HG03095 (cell line): ENCODE data around the gene MRRF.
A peak's percentile ranks its signal among the peaks of the same experiment; 100 is the strongest.
"Not testable (repeated sequence)": the region's sequence is repeated elsewhere in the genome, so short reads cannot be mapped to it uniquely, and the experiment has no call there.

Experiments used
- ATAC-seq: cut with Tn5 transposase; IDR thresholded peaks from one replicate; pipeline ENCODE4 v1.9.1; 2021; ENCODE audit warnings: moderate library complexity; ENCODE audit not compliant: unreplicated experiment

The MRRF gene

DNA sequence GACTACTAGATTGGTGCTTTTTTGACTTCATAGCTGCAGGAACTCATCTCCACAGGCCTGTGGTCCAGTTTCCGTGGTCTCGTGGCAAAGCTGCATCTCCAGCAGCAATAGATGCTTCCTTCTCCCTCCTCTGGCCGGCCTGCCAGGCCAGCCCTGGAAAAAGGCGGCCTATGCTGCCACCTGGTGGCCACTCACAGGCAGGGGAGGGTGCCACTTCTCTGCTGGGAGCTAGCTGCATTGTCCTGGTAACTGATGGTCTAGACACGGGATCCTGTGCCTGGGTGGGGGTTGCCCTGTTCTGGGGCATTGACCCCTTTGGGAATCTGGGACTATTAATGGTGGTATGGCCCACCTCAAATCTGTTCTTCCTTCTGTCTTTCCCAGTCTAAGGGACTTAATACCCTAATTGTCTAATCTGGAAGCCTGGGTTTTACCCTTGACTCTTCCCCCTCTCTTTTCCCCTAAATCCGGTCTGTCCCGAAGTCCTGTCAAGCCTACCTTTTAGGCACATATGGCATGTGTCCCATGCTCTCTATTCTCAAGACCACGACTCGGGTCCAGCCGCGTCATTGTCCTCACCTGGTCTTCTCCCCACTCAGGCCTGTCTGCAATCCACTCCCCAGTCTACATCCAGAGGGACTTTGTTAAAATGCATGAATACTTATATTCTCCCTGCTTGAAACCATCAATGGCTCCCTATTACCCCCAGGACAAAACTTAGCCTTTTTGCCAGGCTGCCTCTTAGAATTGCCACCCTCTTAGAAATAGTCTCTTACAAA, 86.1 kb downstream of the MRRF start:
- peak; percentile 78 for ATAC-seq

DNA sequence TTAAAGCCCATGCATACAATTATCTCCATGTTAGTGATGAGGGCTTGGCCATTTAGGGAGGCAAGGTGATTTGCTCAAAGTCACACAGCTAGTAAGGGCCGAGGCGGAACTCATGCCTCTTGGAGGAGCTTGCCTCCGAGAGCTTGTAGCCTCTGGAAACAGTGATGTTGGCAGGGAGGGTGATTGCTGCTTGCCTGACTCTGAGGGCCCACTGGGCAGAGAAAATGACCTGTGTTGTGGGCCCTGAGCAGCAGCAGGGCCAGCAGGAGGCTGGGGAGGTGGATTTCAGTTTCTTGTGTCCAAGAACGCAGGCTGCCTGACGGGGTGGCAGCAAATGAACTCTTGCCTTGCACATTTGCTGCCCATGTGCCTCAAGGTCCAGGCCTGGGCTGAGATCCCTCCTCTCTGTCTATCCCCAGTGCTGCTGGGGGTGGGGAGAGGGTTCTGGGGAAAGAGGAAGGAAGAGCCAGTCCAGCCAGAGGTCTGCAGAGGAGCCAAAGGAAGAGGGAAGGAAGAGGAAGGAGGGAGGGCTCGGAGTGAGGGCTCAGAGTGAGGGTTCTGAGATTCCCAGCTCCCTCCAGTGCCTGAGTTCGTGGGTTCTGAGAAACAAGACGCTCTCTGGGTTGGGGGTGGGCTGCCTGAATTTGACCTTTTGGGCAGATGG, 90.0 kb downstream of the MRRF start:
- no peak for ATAC-seq

DNA sequence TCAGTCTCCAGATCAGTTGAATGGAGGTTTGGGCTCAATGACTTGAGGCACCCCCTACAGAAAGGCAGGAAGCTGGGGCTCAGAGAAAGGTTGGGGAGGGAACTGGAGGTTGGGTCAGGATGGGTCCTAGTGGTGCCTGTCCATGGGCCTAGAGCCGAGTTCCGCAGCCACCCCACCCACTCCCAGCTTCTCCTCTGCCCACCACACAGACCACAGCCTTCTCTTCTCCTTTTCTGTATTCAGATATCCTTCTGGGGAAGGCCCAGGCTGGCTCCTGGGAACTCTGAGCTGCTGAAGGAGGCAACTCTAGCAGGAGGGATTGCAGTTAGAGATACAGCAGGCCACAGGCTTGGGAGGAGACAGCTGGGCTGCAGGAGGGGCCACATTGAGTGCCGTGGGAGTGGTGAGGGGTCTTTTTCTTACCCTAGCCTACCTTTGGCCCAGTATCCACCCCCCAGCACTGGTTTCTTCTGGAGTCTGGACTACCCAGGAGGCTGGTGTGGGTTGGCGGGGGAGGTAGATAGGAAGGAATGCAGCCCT, 90.7 kb downstream of the MRRF start:
- no peak for ATAC-seq

DNA sequence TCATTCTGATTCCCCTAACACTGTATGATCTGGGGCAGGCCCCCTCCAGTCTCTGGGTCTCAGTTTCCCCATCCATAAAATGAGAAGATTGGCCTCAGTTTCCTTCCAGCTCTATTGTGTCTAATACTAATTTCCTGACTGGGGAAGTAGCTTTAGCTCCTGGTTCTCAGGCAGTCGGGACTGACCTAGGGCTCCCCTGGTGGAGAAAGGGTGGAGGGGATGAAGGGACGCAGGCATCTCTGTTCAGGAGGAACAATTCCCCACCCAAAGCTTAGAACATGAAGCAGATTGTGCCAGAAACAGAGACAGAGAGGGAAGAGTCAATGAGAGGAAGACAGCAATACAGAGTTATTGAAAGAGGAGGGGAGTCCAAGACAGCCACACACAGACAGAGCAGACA, 91.9 kb downstream of the MRRF start:
- ATAC-seq: no peak

DNA sequence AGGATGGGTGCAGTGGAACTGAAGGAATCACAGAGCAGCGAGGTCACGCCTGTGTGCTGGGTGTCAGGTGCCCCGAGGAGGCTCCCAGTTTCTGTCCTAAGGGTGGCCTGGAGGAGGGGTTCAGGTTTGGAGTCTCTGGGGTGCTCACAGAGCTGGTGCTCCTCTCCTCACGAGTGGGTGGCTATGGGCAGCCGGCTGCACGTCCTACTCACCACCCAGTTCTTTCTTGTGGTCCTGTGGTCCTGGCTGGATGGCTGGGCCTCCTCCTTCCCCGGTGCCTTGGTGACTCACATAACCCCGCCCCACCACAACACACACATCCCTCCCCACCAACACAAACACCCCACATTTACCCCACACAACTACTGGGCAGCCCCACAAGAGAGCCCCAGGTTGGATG, 96.2 kb downstream of the MRRF start:
- ATAC-seq: no peak

GRCh38 chr9:122363131-122363530, 98.4 kb downstream of the MRRF start:
- not testable (repeated sequence) for ATAC-seq

- ATAC-seq: no peak
Observed at GRCh38 chr9:122364117-122364782, 99.6 kb downstream of the MRRF start.

DNA sequence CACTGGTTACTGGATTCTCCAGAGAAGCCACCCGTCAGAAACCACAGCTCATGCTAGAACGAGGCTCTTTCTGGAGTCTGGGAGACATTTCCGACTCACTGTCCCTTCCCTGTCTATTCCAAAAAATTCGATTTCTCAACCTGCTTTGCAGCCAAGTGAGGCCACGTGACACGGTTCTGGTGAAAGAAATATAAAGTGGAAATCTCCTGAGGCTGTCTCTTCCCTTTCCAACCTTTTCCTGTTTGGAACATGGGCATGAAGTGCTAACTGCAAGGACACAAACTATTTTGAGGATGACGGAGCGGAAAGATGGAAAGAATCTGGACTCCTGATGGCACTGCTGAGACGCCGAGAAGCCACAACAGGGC, 100.1 kb downstream of the MRRF start:
- no peak for ATAC-seq

GRCh38 chr9:122366074-122366660, 101.5 kb downstream of the MRRF start:
- no peak for ATAC-seq

DNA sequence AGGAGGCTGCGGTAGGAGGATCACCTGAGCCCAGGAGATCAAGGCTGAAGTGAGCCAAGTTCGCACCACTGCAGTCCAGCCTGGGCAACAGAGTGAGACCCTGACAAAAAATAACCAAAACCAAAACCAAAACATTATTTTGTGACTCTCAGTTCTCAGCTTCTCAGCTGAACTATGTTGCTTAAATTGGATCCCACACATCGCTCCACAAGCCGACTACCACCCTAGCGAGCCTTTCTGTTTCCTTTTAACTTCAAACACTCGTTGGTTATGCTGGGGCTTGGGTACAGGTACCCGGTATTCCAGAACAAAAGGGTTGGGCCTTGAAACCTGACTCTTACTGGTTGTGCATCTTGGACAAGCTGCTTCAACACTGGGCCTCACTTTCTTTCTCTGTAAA, 102.4 kb downstream of the MRRF start:
- ATAC-seq: no peak

DNA sequence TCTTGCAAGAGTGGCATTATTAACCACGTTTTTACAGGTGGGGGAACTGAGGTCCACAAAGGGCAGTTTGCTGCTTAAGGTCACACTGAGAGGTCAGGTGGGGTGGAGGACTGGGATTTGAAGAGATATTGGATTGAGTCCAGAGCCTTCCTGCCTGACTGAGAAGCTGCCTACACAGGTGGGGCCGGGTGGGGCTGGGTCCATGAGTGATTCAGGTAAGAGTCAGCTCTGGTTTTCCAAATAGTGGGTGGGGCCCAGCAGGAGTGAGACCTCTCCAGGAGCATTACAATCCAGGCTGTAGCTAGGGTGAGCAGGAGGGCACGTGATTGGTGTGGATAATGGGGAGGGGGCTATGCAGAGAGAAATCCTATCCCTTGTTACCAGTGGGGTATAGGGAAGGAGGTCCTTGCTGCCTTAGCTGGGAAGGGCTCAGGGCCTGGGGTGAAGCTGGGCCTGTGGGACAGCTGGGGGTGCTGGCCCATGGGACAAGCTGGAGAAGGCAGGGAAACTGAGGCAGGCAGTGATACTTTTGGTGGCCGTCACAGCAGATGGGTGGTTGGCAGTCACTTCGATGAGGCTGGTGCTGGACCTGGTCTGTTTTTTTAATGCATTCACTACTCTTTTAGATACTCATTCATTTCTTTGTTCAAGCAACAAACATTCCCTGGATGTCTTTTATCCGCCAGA, 103.2 kb downstream of the MRRF start:
- ATAC-seq: no peak

DNA sequence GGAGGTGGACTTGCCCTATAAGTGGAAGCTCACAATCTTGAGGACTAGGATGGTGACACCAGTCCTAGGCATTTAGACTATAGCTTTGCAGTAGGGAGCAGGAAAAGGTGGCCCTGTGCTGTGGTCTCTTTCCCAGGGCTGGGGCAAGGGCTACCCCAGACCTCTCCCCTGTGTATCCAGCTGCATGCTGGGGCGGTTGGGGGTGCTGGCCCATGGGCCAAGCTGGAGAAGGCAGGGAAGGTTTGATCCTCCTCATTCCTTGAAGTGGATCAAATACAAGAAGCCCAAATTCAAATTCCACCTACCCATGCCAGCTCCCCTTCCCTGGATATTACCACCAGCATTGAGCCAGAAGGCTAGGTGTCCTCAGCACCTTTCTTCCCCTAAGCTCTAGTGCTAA, 104.0 kb downstream of the MRRF start:
- ATAC-seq: no peak

DNA sequence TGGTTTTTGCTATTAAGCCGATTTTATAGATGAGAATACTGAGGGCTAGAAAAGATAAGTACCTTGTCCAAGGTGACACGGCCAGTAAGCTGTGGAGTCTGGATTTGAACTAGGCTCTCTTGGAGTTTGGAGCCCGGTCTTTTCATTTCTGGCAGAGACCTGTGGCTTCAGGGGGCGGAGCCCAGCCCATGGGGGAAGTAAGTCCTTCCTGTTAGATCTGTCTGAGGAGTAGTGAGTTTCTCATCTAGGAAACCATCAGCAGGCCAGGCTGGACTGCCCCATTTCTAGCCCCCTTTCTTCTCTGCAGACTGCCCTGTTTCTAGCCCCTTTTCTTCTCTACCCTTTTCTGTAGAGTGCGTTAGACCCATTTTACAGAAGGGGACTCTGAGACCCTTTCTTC, 105.6 kb downstream of the MRRF start:
- ATAC-seq: peak; percentile 41

- peak; percentile 54 for ATAC-seq
Observed at GRCh38 chr9:122370869-122371755, 106.4 kb downstream of the MRRF start, which contains the start of gene PTGS1. TSS of gene PTGS1 (plus strand) at chr9:122371024. CDS start at chr9:122371085, 61 bp downstream.

- no peak for ATAC-seq
Observed at GRCh38 chr9:122371846-122372245, 107.2 kb downstream of the MRRF start.

DNA sequence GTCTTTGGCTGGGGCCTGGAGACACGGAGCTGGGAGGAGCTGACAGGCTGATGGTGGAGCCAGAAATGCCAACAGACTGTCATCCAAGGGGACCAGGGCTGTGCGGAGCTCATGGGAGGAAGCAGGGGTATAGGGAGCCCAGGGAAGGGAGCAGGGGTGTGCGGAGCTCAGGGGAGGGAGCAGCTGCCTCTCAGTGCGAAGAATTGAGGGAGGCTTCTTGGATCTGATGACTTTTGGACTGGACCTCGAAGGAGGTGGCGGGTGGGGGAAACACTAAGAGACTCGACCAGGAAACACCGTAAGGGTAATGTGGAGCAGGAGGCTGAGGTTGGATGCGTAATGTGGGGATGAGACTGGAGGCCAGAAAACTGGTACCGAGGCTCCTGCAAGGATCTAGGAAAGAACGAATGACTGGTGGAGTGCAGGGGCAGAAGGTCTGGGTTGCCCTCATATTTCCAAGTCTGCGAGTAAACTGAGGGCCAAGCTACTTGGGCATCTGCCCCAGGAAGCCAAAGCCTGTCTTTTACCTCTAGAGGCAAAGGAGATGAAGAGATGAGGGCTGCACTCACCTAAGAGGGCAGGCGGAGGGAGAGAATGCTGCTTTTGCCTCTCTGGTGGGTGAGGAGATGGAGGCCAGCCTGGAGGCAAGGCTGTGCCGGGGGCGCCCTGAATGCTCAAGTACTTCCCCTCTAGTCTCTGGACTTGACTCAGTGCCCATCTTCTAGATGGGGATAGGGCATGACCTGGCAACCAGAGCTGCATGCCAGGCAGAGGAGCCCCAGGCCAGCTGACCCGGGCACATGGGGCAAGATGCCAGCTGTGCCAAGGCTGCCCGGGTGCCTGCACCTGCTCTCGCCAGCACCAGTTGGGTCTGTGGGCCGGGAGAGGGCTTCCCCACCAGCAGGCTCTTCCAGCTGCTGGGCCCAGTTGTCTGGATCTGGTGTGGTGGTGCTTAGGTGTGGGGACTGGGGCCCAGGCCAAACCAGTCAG, 108.5 kb downstream of the MRRF start:
- no peak for ATAC-seq

GRCh38 chr9:122374885-122375420, 110.3 kb downstream of the MRRF start:
- ATAC-seq: no peak

DNA sequence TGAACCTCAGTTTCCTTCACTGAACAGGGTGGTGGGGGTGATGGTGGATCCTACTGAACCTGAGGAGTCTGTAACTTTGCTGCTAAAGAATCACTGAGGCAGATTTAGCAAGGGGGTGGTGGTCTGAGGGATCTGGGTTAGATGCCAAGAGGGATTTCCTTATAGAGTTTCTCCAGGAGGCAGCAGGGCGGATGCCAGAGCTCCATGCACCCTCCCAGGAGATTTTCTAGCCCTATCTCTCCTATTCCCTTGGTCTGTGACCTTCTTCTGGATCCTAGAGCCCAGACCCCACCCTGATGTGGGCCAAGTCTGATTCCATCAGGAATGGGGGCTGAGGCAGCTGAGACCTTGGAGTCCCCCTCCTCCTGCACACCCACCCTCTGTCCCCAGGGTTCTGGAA, 112.1 kb downstream of the MRRF start:
- ATAC-seq: no peak
